ENCODE results near the gene BCAR3.

DNA sequence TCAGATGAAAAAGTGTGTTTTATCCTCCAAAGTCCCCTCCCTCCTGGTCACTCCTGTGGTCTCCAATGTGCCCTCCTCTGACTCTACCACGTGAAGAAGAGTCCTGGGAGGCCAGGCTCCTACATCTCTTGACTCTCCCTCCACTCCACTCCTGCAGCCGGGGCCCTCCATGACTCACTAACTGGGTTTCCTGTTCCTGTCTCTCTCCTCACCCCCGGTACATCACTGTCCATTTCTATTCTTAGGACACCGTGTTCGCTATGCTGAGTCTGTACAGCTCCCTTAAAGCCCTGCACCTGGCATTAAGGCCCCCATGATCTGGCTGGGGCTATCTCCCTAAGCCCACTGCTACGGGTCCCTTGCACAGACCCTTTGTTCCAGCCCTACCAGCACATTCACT lies 93.4 kb downstream of the BCAR3 start:
- no peak for TF ChIP-seq POLR2A (IDR thresholded peaks at IDR 0.05; ENCODE audit: low read depth)
- TF ChIP-seq, protein P1, sequence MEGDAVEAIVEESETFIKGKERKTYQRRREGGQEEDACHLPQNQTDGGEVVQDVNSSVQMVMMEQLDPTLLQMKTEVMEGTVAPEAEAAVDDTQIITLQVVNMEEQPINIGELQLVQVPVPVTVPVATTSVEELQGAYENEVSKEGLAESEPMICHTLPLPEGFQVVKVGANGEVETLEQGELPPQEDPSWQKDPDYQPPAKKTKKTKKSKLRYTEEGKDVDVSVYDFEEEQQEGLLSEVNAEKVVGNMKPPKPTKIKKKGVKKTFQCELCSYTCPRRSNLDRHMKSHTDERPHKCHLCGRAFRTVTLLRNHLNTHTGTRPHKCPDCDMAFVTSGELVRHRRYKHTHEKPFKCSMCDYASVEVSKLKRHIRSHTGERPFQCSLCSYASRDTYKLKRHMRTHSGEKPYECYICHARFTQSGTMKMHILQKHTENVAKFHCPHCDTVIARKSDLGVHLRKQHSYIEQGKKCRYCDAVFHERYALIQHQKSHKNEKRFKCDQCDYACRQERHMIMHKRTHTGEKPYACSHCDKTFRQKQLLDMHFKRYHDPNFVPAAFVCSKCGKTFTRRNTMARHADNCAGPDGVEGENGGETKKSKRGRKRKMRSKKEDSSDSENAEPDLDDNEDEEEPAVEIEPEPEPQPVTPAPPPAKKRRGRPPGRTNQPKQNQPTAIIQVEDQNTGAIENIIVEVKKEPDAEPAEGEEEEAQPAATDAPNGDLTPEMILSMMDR (IDR thresholded peaks at IDR 0.05) = no peak
- no peak for TF ChIP-seq POLR2AphosphoS5 (IDR thresholded peaks at IDR 0.05)

Data from esophagus muscularis mucosa (tissue), 3 donors.